EH (cell line): ENCODE results near the gene RNF138.
"Not testable (repeated sequence)": the region's sequence is repeated elsewhere in the genome, so short reads cannot be mapped to it uniquely, and the experiment has no call there.

Source experiments
- DNase-seq: peaks from one replicate; pipeline ENCODE4 v3.0.0-alpha.2; 2015; ENCODE audit warnings: low read depth

RNF138 gene

DNA sequence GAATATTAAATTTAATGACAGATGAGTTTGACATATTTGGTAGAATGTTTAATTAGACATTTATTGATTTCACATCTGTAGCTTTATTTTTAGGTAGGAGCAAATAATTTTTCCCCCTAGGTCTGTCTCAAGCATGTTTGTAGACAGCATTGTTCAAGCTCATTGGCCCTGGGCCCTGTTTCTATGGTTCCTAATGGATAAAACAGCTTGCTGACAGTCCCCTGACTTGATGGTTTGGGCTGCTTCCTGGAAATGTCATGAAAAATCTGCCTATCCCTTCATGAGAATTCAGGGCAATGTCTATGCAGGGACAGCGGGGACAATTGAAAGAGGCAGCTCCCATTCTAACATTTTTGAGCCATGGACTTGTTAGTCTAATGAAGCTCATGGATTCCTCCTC, 83.6 kb downstream of the RNF138 start:
- DNase-seq: no peak

GRCh38 chr18:32176745-32177144, 85.1 kb downstream of the RNF138 start:
- not testable (repeated sequence) for DNase-seq

DNA sequence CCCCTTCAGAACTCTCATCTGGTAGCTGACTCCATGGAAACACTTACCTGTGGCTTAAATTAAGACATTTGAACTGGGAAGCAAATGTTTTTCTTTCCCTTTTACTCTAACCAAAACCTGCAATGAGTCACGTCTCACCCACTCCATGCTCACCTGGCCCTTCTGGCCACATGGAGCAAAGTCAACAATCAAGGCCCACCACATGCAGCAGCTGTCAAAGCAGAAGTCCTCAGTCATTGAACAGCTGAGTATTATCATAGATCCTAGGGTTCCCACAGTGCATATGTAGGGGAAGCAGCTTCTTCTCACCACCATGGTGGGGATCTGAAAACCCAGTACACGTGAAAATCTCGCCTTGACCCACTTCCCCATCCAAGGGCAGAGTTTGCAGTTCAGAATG, 85.9 kb downstream of the RNF138 start:
- DNase-seq: no peak
